Endodermal cell (in vitro differentiated cells): ENCODE measurements around the gene HAAO. TPM values are rescaled to one million over a fixed set of nuclear protein-coding genes. Genes with fewer than 3 reads are reported as not detected.
"Not testable (repeated sequence)": the region's sequence is repeated elsewhere in the genome, so short reads cannot be mapped to it uniquely, and the experiment has no call there.

Experiments used
- DNase-seq: peaks from one replicate; pipeline ENCODE4 v3.0.0-alpha.2; 2017
- H3K27ac ChIP-seq: 2 replicates; pipeline ENCODE4 v1.5.1; 2013; ENCODE audit warnings: mild to moderate bottlenecking, low read depth, low read length, moderate library complexity
- H3K27me3 ChIP-seq: 2 replicates; pipeline ENCODE4 v1.6.1; 2013; ENCODE audit warnings: mild to moderate bottlenecking, low read length, moderate library complexity; ENCODE audit not compliant: insufficient read depth, control insufficient read depth, poor library complexity, severe bottlenecking
- H3K36me3 ChIP-seq: 2 replicates; pipeline ENCODE4 v1.7.0; 2013; ENCODE audit warnings: mild to moderate bottlenecking, low read length, moderate library complexity; ENCODE audit not compliant: control insufficient read depth, insufficient read depth
- H3K4me1 ChIP-seq: one replicate; pipeline ENCODE4 v1.7.0; 2013; ENCODE audit warnings: low read length; ENCODE audit not compliant: control insufficient read depth, insufficient read depth
- H3K4me3 ChIP-seq: 2 replicates; pipeline ENCODE4 v1.5.1; 2013; ENCODE audit warnings: mild to moderate bottlenecking, low read length, moderate library complexity
- H3K9ac ChIP-seq: 2 replicates; pipeline ENCODE4 v1.6.1; 2013; ENCODE audit warnings: mild to moderate bottlenecking, low read length, moderate library complexity; ENCODE audit not compliant: poor library complexity, severe bottlenecking; ENCODE audit errors: extremely low read depth
- H3K9me3 ChIP-seq: 2 replicates; pipeline ENCODE4 v1.6.1; 2013; ENCODE audit warnings: mild to moderate bottlenecking, low read length, moderate library complexity; ENCODE audit not compliant: control insufficient read depth
- H3K27ac Mint-ChIP-seq: 2 replicates; pipeline ENCODE4 v1.8.0; 2020; ENCODE audit warnings: mixed read lengths
- H3K27me3 Mint-ChIP-seq: 2 replicates; pipeline ENCODE4 v1.8.0; 2021; ENCODE audit warnings: mild to moderate bottlenecking, mixed read lengths; ENCODE audit not compliant: insufficient read depth
- H3K36me3 Mint-ChIP-seq: 2 replicates; pipeline ENCODE4 v1.8.0; 2020; ENCODE audit warnings: low read depth, mixed read lengths
- H3K4me1 Mint-ChIP-seq: 2 replicates; pipeline ENCODE4 v1.8.0; 2020; ENCODE audit warnings: mixed read lengths
- H3K4me3 Mint-ChIP-seq: 2 replicates; pipeline ENCODE4 v1.8.0; 2020; ENCODE audit warnings: mild to moderate bottlenecking, moderate library complexity, mixed read lengths
- H3K9me3 Mint-ChIP-seq: 2 replicates; pipeline ENCODE4 v1.8.0; 2020; ENCODE audit warnings: mild to moderate bottlenecking, mixed read lengths
- WGBS, 2 experiments: methylation state at CpG; one replicate each; pipeline versions ENCODE4 v1.1.5 to v1.1.7; 2013; ENCODE audit warnings: missing lambda C conversion rate in 2 of 2, mixed read lengths in 1 of 2; ENCODE audit not compliant: insufficient coverage in 1 of 2, insufficient read length in 1 of 2; 5-methylcytosine and 5-hydroxymethylcytosine counted together
- total RNA-seq, 2 donors: library from RNA; stranded (reverse); fragmentation: NEBNext Ultra II Directional in 1 of 2; extraction: Animal tissue kit (Norgen Biotek cat#: 25700) in 1 of 2; gene quantifications; 2 replicates in 1 of 2; 3 replicates in 1 of 2; pipeline ENCODE4 v1.2.1, GENCODE V29; 2021
- TF ChIP-seq, protein P1 (sequence below): fragments of 200-600 bp; sonication (generic); conservative IDR thresholded peaks from 2 replicates; pipeline ENCODE4 v1.5.0; 2021; ENCODE audit warnings: antibody characterized with exemption, mild to moderate bottlenecking

The HAAO gene
- total RNA-seq, 2 donors from 2014 or later: 13.4 to 24.2 TPM

DNA sequence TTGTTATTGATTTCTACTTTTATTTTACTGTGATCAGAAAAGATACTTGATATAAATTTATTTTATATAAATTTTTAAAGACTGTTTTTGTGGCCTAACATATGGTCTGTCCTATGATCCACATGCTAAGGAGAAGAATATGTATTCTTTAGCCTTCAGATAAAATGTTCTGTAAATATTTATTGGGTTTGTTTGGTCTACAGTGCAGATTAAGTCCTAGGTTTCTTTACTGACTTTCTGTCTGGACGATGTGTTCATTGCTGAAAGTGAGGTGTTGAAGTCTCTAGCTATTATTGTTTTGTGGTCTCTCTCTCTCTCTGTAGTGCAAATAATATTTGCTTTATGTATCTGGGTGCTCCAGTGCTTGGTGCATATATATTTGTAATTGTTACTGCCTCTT, 58.5 kb downstream of the HAAO start:
- Mint-ChIP-seq H3K4me1 (no peaks in the 10 kb centered on the region), H3K4me3 (no peak overlapping the region), H3K27me3 (no peaks in the 10 kb centered on the region), H3K36me3 (peaks cover 82% of the 10 kb centered on the region), H3K9me3 (peaks cover 50% of the 10 kb centered on the region), H3K27ac (no peak overlapping the region)
- H3K9me3 ChIP-seq: peaks cover 59% of the 10 kb centered on the region
- H3K9ac ChIP-seq: no peak overlapping the region
- H3K4me3 ChIP-seq: no peak overlapping the region
- TF ChIP-seq, protein P1, sequence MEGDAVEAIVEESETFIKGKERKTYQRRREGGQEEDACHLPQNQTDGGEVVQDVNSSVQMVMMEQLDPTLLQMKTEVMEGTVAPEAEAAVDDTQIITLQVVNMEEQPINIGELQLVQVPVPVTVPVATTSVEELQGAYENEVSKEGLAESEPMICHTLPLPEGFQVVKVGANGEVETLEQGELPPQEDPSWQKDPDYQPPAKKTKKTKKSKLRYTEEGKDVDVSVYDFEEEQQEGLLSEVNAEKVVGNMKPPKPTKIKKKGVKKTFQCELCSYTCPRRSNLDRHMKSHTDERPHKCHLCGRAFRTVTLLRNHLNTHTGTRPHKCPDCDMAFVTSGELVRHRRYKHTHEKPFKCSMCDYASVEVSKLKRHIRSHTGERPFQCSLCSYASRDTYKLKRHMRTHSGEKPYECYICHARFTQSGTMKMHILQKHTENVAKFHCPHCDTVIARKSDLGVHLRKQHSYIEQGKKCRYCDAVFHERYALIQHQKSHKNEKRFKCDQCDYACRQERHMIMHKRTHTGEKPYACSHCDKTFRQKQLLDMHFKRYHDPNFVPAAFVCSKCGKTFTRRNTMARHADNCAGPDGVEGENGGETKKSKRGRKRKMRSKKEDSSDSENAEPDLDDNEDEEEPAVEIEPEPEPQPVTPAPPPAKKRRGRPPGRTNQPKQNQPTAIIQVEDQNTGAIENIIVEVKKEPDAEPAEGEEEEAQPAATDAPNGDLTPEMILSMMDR: no peak
- WGBS, 2 experiments: 89 to 96% methylated on average over 1 of the region's 1 CpG
- peaks cover 31% of the 10 kb centered on the region for H3K36me3 ChIP-seq
- no peaks in the 10 kb centered on the region for H3K27me3 ChIP-seq
- H3K4me1 ChIP-seq: no peaks in the 10 kb centered on the region
- DNase-seq: no peak
- no peak overlapping the region for H3K27ac ChIP-seq

DNA sequence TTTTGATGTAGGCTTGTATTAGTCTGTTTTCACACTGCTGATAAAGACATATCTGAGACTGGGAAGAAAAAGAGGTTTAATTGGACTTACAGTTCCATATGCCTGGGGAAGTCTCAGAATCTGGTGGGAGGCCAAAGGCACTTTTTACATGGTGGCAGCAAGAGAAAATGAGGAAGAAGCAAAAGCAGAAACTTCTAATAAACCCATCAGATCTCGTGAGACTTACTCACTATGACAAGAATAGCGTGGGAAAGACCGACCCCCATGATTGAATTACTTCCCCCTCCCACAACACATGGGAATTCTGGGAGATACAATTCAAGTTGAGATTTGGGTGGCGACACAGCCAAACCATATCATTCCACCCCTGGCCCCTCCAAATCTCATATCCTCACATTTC, 61.1 kb downstream of the HAAO start:
- not testable (repeated sequence) for H3K27me3 Mint-ChIP-seq, H3K27ac ChIP-seq, H3K27me3 ChIP-seq, H3K4me3 Mint-ChIP-seq, H3K4me1 ChIP-seq, H3K9ac ChIP-seq, H3K4me1 Mint-ChIP-seq, H3K27ac Mint-ChIP-seq, H3K4me3 ChIP-seq, DNase-seq
- H3K36me3 ChIP-seq: peaks cover 14% of the 10 kb centered on the region
- 80 to 96% methylated on average over 1 to 4 of the region's 4 CpGs for WGBS, 2 experiments
- Mint-ChIP-seq H3K36me3 (peaks cover 68% of the 10 kb centered on the region), H3K9me3 (peaks cover 37% of the 10 kb centered on the region)
- H3K9me3 ChIP-seq: peaks cover 50% of the 10 kb centered on the region

DNA sequence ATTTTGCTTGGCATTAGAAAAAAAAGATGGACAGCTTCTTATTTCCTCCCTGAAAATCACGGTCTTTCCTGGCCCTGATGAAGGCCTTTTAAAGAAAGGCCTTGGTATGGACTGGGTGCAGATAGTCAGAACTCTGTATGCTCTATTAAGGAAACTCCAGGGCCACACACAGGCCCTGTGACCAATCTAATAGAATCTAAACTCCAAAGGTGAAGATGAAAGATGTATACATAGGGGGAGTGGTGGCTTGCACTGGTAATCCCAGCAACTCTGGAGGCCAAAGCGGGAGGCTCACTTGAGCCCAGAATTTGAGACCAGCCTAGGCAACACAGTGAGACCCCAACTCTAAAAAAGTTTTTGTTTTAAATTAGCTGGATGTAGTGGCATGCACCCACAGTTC, 65.7 kb downstream of the HAAO start:
- Histone ChIP-seq H3K27ac (no peak overlapping the region), H3K4me3 (no peak overlapping the region), H3K36me3 (peaks cover 14% of the 10 kb centered on the region), H3K4me1 (peaks cover 15% of the 10 kb centered on the region), H3K9me3 (peaks cover 27% of the 10 kb centered on the region), H3K27me3 (no peaks in the 10 kb centered on the region), H3K9ac (no peak overlapping the region)
- TF ChIP-seq, protein P1: no peak
- Mint-ChIP-seq H3K36me3 (peaks cover 38% of the 10 kb centered on the region), H3K27me3 (no peaks in the 10 kb centered on the region), H3K9me3 (peaks cover 23% of the 10 kb centered on the region), H3K4me1 (peaks cover 16% of the 10 kb centered on the region), H3K27ac (no peak overlapping the region), H3K4me3 (no peak overlapping the region)
- WGBS, 2 experiments: 93 to 100% methylated on average over 1 to 2 of the region's 2 CpGs
- no peak for DNase-seq

DNA sequence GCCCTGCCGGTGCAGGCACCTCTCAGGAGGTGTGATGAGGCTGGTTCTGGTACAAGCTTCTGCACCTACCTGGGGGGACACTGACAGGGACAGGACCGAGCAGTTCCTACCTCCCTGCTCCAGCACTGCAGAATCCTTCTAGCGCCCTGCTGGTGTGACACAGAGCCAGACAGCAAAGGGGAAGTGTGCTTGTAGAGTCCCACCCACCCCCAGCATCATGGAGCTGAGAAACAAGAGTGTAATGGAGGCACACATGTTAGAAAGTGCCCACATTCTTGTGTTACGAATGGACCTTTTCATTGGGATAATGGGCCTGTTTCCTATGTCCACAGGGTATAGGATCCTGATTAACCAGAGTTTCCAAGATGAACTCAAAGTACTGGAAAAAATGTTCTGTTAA, 66.7 kb downstream of the HAAO start:
- peaks cover 28% of the 10 kb centered on the region for H3K36me3 Mint-ChIP-seq
- Histone ChIP-seq H3K27ac (no peak overlapping the region), H3K4me3 (no peak overlapping the region), H3K9me3 (peaks cover 20% of the 10 kb centered on the region), H3K36me3 (peaks cover 14% of the 10 kb centered on the region), H3K27me3 (no peaks in the 10 kb centered on the region), H3K9ac (no peak overlapping the region), H3K4me1 (peaks cover 16% of the 10 kb centered on the region)
- H3K9me3 Mint-ChIP-seq: peaks cover 18% of the 10 kb centered on the region
- H3K27ac Mint-ChIP-seq: no peak overlapping the region
- H3K4me3 Mint-ChIP-seq: no peak overlapping the region
- H3K4me1 Mint-ChIP-seq: peaks cover 19% of the 10 kb centered on the region
- DNase-seq: no peak
- 67 to 71% methylated on average over 3 to 4 of the region's 4 CpGs for whole genome bisulfite sequencing, 2 experiments
- H3K27me3 Mint-ChIP-seq: no peaks in the 10 kb centered on the region
- TF ChIP-seq, protein P1: no peak
